Keratinocyte (primary cell): Measurements from ENCODE around the gene CERKL.

ENCODE experiments used
- CTCF ChIP-seq, 3 experiments: IDR thresholded peaks in 1 of 3; conservative IDR thresholded peaks in 1 of 3; optimal IDR thresholded peaks in 1 of 3; 2 replicates in 2 of 3; 3 replicates in 1 of 3; pipeline versions ENCODE3 to v1.5.1; 2011; ENCODE audit warnings: low read length in 3 of 3, mild to moderate bottlenecking in 3 of 3, moderate library complexity in 2 of 3, control low read depth in 1 of 3, inconsistent platforms in 1 of 3; ENCODE audit not compliant: insufficient read depth in 2 of 3; ENCODE audit errors: extremely low read depth in 1 of 3
- EZH2 ChIP-seq: IDR thresholded peaks from one replicate; pipeline ENCODE4 v1.6.1; 2012; ENCODE audit warnings: inconsistent platforms, mild to moderate bottlenecking, low read length, moderate library complexity

- TF ChIP-seq CTCF (optimal IDR thresholded peaks at IDR 0.05 in 1 of 3, IDR thresholded peaks at IDR 0.05 in 1 of 3, conservative IDR thresholded peaks at IDR 0.05 in 1 of 3; ENCODE audit: extremely low read depth in 1 of 3, insufficient read depth in 2 of 3, low read length in 3 of 3) (no peak), EZH2 (no peak)
Observed at GRCh38 chr2:181614874-181615638, 41.8 kb downstream of the CERKL start.
